H1 (cell line): Measurements from ENCODE around the gene KRR1. TPM values are rescaled to one million over a fixed set of nuclear protein-coding genes. Genes with fewer than 3 reads are reported as not detected.

Experiments used
- CTCF ChIA-PET: fragments of 300-600 bp; sonication (Branson Sonifier 250); formaldehyde crosslinking; loops from one replicate; lab custom pipeline; 2021; ENCODE audit not compliant: partially characterized antibody; lab: Charles Lee
- POLR2A ChIA-PET: fragments of 300-600 bp; sonication (Branson Sonifier 250); formaldehyde crosslinking; loops from one replicate; lab custom pipeline; 2021; ENCODE audit warnings: inconsistent platforms; ENCODE audit not compliant: partially characterized antibody; lab: Charles Lee
- DNase-seq, 2 experiments: peaks; one replicate each; pipeline versions ENCODE4 v3.0.0 to v3.0.0-alpha.2; 2010 to 2022; ENCODE audit warnings: low spot score in 2 of 2, low read depth in 1 of 2, mixed read lengths in 1 of 2
- FAIRE-seq: peaks from 2 replicates; lab custom pipeline; 2011; peaks lifted over from hg19 to GRCh38; lab: Jason Lieb, UNC
- H2AFZ ChIP-seq: 2 replicates; pipeline ENCODE4 v1.8.1; 2012; ENCODE audit warnings: low read length, inconsistent platforms
- H2AK5ac ChIP-seq: 2 replicates; pipeline ENCODE4 v1.6.1; 2013; ENCODE audit warnings: low read depth, low read length
- H2BK120ac ChIP-seq: replicated peaks from 2 replicates; pipeline ENCODE3; 2013; ENCODE audit warnings: low read depth, low read length, inconsistent platforms
- H2BK12ac ChIP-seq: 2 replicates; pipeline ENCODE4 v1.6.1; 2013; ENCODE audit warnings: low read depth, low read length
- H2BK15ac ChIP-seq: 2 replicates; pipeline ENCODE4 v1.6.1; 2013; ENCODE audit warnings: low read length
- H2BK20ac ChIP-seq: 2 replicates; pipeline ENCODE4 v1.6.1; 2013; ENCODE audit warnings: low read length
- H2BK5ac ChIP-seq: 2 replicates; pipeline ENCODE4 v1.6.1; 2013; ENCODE audit warnings: low read depth, low read length
- H3K14ac ChIP-seq: 2 replicates; pipeline ENCODE4 v1.6.1; 2013; ENCODE audit warnings: inconsistent platforms; ENCODE audit not compliant: insufficient read length
- H3K18ac ChIP-seq: 2 replicates; pipeline ENCODE4 v1.6.1; 2013; ENCODE audit warnings: low read length; ENCODE audit errors: extremely low read depth
- H3K23ac ChIP-seq: 2 replicates; pipeline ENCODE4 v1.6.1; 2013; ENCODE audit warnings: inconsistent platforms; ENCODE audit not compliant: insufficient read length
- H3K23me2 ChIP-seq: 2 replicates; pipeline ENCODE4 v1.6.1; 2013; ENCODE audit warnings: low read depth, low read length
- H3K27ac ChIP-seq: 2 replicates; pipeline ENCODE4 v1.6.1; 2011; ENCODE audit warnings: low read depth, low read length, inconsistent platforms
- H3K27me3 ChIP-seq, 4 experiments: replicated peaks in 1 of 4; 1 replicate in 1 of 4; 2 replicates in 3 of 4; pipeline versions ENCODE4 v1.6.1 to v1.8.1; 2011 to 2013; ENCODE audit warnings: low read length in 3 of 4, mild to moderate bottlenecking in 3 of 4, inconsistent platforms in 2 of 4, mixed read lengths in 2 of 4, moderate library complexity in 1 of 4; ENCODE audit not compliant: control insufficient read depth in 3 of 4, insufficient read depth in 3 of 4; ENCODE audit errors: extremely low read depth in 1 of 4
- H3K36me3 ChIP-seq, 4 experiments: 2 replicates each; pipeline versions ENCODE4 v1.6.1 to v1.8.1; 2011 to 2013; ENCODE audit warnings: mild to moderate bottlenecking in 4 of 4, low read length in 3 of 4, moderate library complexity in 2 of 4, control low read depth in 1 of 4, inconsistent platforms in 1 of 4; ENCODE audit not compliant: insufficient read depth in 4 of 4, control insufficient read depth in 2 of 4
- H3K4ac ChIP-seq: replicated peaks from 2 replicates; pipeline ENCODE3; 2013; ENCODE audit warnings: low read length, low read depth, mixed read lengths, inconsistent platforms; ENCODE audit not compliant: insufficient read length
- H3K4me1 ChIP-seq, 4 experiments: replicated peaks in 1 of 4; 1 replicate in 1 of 4; 2 replicates in 3 of 4; pipeline versions ENCODE4 v1.6.1 to v1.8.1; 2011 to 2013; ENCODE audit warnings: low read length in 3 of 4, inconsistent platforms in 2 of 4, mixed read lengths in 1 of 4; ENCODE audit not compliant: insufficient read depth in 4 of 4, control insufficient read depth in 3 of 4
- H3K4me2 ChIP-seq, 2 experiments: 2 replicates each; pipeline versions ENCODE4 v1.6.1 to v1.8.1; 2011 to 2013; ENCODE audit warnings: low read depth in 2 of 2, low read length in 2 of 2, control low read depth in 1 of 2, inconsistent platforms in 1 of 2, mild to moderate bottlenecking in 1 of 2; ENCODE audit not compliant: insufficient read depth in 1 of 2
- H3K4me3 ChIP-seq, 4 experiments: fragments of 200-600, 300-600 bp in 1 of 4; sonication (generic), shearing (Covaris generic), sonication (Bioruptor Twin) in 1 of 4; 2 replicates each; pipeline versions ENCODE4 v1.5.1 to v1.8.1; 2011 to 2016; ENCODE audit warnings: low read length in 4 of 4, low read depth in 3 of 4, control low read depth in 2 of 4, inconsistent platforms in 2 of 4, mild to moderate bottlenecking in 2 of 4, mixed read lengths in 1 of 4, moderate library complexity in 1 of 4; ENCODE audit not compliant: insufficient read depth in 2 of 4; ENCODE audit errors: extremely low read depth in 1 of 4
- H3K56ac ChIP-seq: replicated peaks from 2 replicates; pipeline ENCODE3; 2013; ENCODE audit warnings: low read depth, mild to moderate bottlenecking, mixed read lengths, low read length, inconsistent platforms; ENCODE audit not compliant: insufficient read length
- H3K79me1 ChIP-seq: 2 replicates; pipeline ENCODE4 v1.6.1; 2013; ENCODE audit warnings: low read depth, low read length, control low read depth
- H3K79me2 ChIP-seq, 2 experiments: 2 replicates each; pipeline versions ENCODE4 v1.6.1 to v1.8.1; 2012 to 2013; ENCODE audit warnings: low read length in 2 of 2, mild to moderate bottlenecking in 2 of 2, inconsistent platforms in 1 of 2; ENCODE audit not compliant: insufficient read depth in 2 of 2, control insufficient read depth in 1 of 2
- H3K9ac ChIP-seq, 4 experiments: replicated peaks in 1 of 4; 1 replicate in 1 of 4; 2 replicates in 3 of 4; pipeline versions ENCODE4 v1.6.1 to v1.8.1; 2011 to 2013; ENCODE audit warnings: low read depth in 3 of 4, low read length in 3 of 4, control low read depth in 2 of 4, mild to moderate bottlenecking in 2 of 4, moderate library complexity in 2 of 4, inconsistent platforms in 1 of 4; ENCODE audit errors: extremely low read depth in 1 of 4
- H3K9me3 ChIP-seq, 2 experiments: 2 replicates each; pipeline versions ENCODE4 v1.6.1 to v1.8.1; 2012 to 2013; ENCODE audit warnings: mild to moderate bottlenecking in 2 of 2, moderate library complexity in 2 of 2, control low read depth in 1 of 2, inconsistent platforms in 1 of 2, low read depth in 1 of 2, low read length in 1 of 2, mixed read lengths in 1 of 2; ENCODE audit not compliant: insufficient read depth in 2 of 2
- H4K20me1 ChIP-seq, 2 experiments: replicated peaks in 1 of 2; 2 replicates each; pipeline versions ENCODE3 to v1.8.1; 2011 to 2013; ENCODE audit warnings: inconsistent platforms in 2 of 2, low read length in 2 of 2, mild to moderate bottlenecking in 1 of 2; ENCODE audit not compliant: insufficient read depth in 2 of 2, control insufficient read depth in 1 of 2
- H4K5ac ChIP-seq: 2 replicates; pipeline ENCODE4 v1.6.1; 2013; ENCODE audit warnings: low read length, low read depth, mixed read lengths, inconsistent platforms; ENCODE audit not compliant: insufficient read length
- H4K8ac ChIP-seq: 2 replicates; pipeline ENCODE4 v1.8.0; 2013; ENCODE audit warnings: mild to moderate bottlenecking, moderate library complexity, low read length, inconsistent platforms; ENCODE audit not compliant: insufficient read depth; ENCODE audit errors: extremely low read depth
- H4K91ac ChIP-seq: replicated peaks from 2 replicates; pipeline ENCODE3; 2013; ENCODE audit warnings: low read length, mixed read lengths, inconsistent platforms; ENCODE audit not compliant: insufficient read length
- ATF2 ChIP-seq: IDR thresholded peaks from 2 replicates; pipeline ENCODE4 v1.6.1; 2012; ENCODE audit warnings: low read length, inconsistent platforms
- CEBPB ChIP-seq: IDR thresholded peaks from 2 replicates; pipeline ENCODE4 v1.6.1; 2012; ENCODE audit warnings: low read depth, low read length
- CREB1 ChIP-seq: IDR thresholded peaks from 2 replicates; pipeline ENCODE4 v1.6.1; 2012; ENCODE audit warnings: inconsistent platforms
- EZH2 ChIP-seq: fragments of 200-600 bp; sonication (generic); IDR thresholded peaks from 2 replicates; pipeline ENCODE4 v1.7.1; 2012; ENCODE audit warnings: low read depth, mild to moderate bottlenecking, moderate library complexity, low read length, inconsistent platforms; ENCODE audit not compliant: severe bottlenecking
- KDM5A ChIP-seq: fragments of 200-600 bp; IDR thresholded peaks from 2 replicates; pipeline ENCODE4 v1.7.1; 2012; ENCODE audit warnings: mild to moderate bottlenecking, low read length, inconsistent platforms, mixed read lengths
- MAFK ChIP-seq: IDR thresholded peaks from 2 replicates; pipeline ENCODE4 v1.6.1; 2012; ENCODE audit warnings: low read depth, mild to moderate bottlenecking, improper control_type of control experiment, low read length
- PHF8 ChIP-seq: fragments of 200-600 bp; sonication (generic); conservative IDR thresholded peaks from 2 replicates; pipeline ENCODE4 v1.7.1; 2012; ENCODE audit warnings: low read depth, mild to moderate bottlenecking, inconsistent platforms, low read length, moderate library complexity
- POU5F1 ChIP-seq: IDR thresholded peaks from 2 replicates; pipeline ENCODE4 v1.6.1; 2011; ENCODE audit warnings: low read depth, mild to moderate bottlenecking, low read length, moderate library complexity
- RBBP5 ChIP-seq: IDR thresholded peaks from 2 replicates; pipeline ENCODE4 v1.7.1; 2012; ENCODE audit warnings: low read depth, mild to moderate bottlenecking, inconsistent platforms, low read length, moderate library complexity, borderline replicate concordance
- SIN3A ChIP-seq, 2 experiments: IDR thresholded peaks in 1 of 2; conservative IDR thresholded peaks in 1 of 2; 2 replicates each; pipeline ENCODE4 v1.6.1; 2011 to 2012; ENCODE audit warnings: low read length in 2 of 2, improper control_type of control experiment in 1 of 2, low read depth in 1 of 2, mild to moderate bottlenecking in 1 of 2
- SP1 ChIP-seq: IDR thresholded peaks from 2 replicates; pipeline ENCODE4 v1.6.1; 2011; ENCODE audit warnings: low read depth, low read length
- TAF7 ChIP-seq: optimal IDR thresholded peaks from 2 replicates; pipeline ENCODE3; 2011; ENCODE audit warnings: low read depth, mild to moderate bottlenecking, inconsistent platforms, low read length, moderate library complexity, borderline replicate concordance
- TCF12 ChIP-seq: IDR thresholded peaks from 2 replicates; pipeline ENCODE4 v1.6.1; 2011; ENCODE audit warnings: low read depth, mild to moderate bottlenecking, low read length
- WGBS, 2 experiments: shearing (Covaris generic) in 1 of 2; methylation state at CpG; one replicate each; pipeline versions ENCODE4 v1.1.6 to v1.1.7; 2013 to 2015; ENCODE audit warnings: low lambda C conversion rate in 2 of 2, mixed read lengths in 2 of 2, inconsistent platforms in 1 of 2, low coverage in 1 of 2, missing lambda C conversion rate in 1 of 2; ENCODE audit not compliant: insufficient replicate concordance in 2 of 2, insufficient coverage in 1 of 2, insufficient read length in 1 of 2; ENCODE audit errors: extremely low coverage in 1 of 2, missing lambda C conversion rate in 1 of 2; 5-methylcytosine and 5-hydroxymethylcytosine counted together
- polyA plus RNA-seq, 7 experiments: library from polyadenylated mRNA; depleted of rRNA in 3 of 7; stranded (reverse) in 5 of 7; unstranded in 2 of 7; fragments of >200 nt in 5 of 7; fragments of 200-250 nt in 2 of 7; gene quantifications; 1 replicate in 5 of 7; 2 replicates in 1 of 7; 4 replicates in 1 of 7; pipeline versions ENCODE4 v1.2.1 to v1.2.3, GENCODE V29; 2011 to 2013; ENCODE audit warnings: missing spikeins in 2 of 7, mixed read lengths in 2 of 7
- total RNA-seq: library from RNA; stranded (reverse); fragmentation: NEBNext Ultra II Directional; extraction: Animal tissue kit (Norgen Biotek cat#: 25700); gene quantifications from 2 replicates; pipeline ENCODE4 v1.2.1, GENCODE V29; 2021

KRR1 gene
- total and polyA plus RNA-seq, 2 of the 8 experiments (the other 6 are each of a cell fraction or from before 2014, with no cell fraction given), result 6.1 to 80.1 TPM

- Histone ChIP-seq H3K36me3 (no peaks in the 10 kb centered on the region; a peak in 1 of 8 replicates), H3K4me3 (no peak overlapping the region), H2BK5ac (no peak overlapping the region), H3K18ac (no peak overlapping the region), H2BK15ac (no peak overlapping the region), H2BK12ac (no peak overlapping the region), H4K5ac (no peak overlapping the region), H3K56ac (no peak overlapping the region), H3K23me2 (no peaks in the 10 kb centered on the region), H3K79me1 (no peaks in the 10 kb centered on the region), H2BK20ac (no peak overlapping the region), H4K20me1 (no peaks in the 10 kb centered on the region), H3K4me2 (no peak overlapping the region), H4K8ac (no peak overlapping the region), H3K4ac (no peak overlapping the region), H3K79me2 (no peaks in the 10 kb centered on the region), H3K23ac (no peak overlapping the region), H3K27ac (no peak overlapping the region), H3K14ac (no peak overlapping the region), H3K27me3 (peaks cover 0 to 1% (median 0%) of the 10 kb centered on the region in 4 experiments; a peak in 1 of 7 replicates), H3K4me1 (peaks cover 0 to 6% (median 2%) of the 10 kb centered on the region in 4 experiments; a peak in 1 of 7 replicates), H3K9ac (no peak overlapping the region), H2AK5ac (no peak overlapping the region), H2AFZ (no peak overlapping the region), H4K91ac (no peak overlapping the region), H2BK120ac (no peak overlapping the region), H3K9me3 (no peaks in the 10 kb centered on the region)
- POLR2A ChIA-PET, result no interaction called here
- CTCF ChIA-PET, result interaction anchor here (1.3 to 2.5 kb wide), 3 partner anchors 28 to 155 kb away, joined by 3 to 8 read pairs (median 5); no protein-coding TSS in a partner anchor
- FAIRE-seq (no peak), DNase-seq (no peak)
- 84% methylated on average over 1 of the region's 1 CpG; no CpG with 5 or more reads in 1 of the 2 experiments for WGBS, 2 experiments
- TF ChIP-seq POU5F1 (no peak), ATF2 (no peak), TAF7 (no peak), TCF12 (no peak), EZH2 (no peak), CEBPB (no peak), MAFK (no peak), PHF8 (no peak), SP1 (no peak), SIN3A (conservative IDR thresholded peaks at IDR 0.05 in 1 of 2, IDR thresholded peaks at IDR 0.05 in 1 of 2; ENCODE audit: low read depth in 1 of 2, low read length in 2 of 2) (no peak), RBBP5 (no peak), KDM5A (no peak), CREB1 (no peak)
Measured at GRCh38 chr12:75554556-75554880, 43.1 kb upstream of the KRR1 start.
